ENCODE data around the gene ERBIN. TPM values are rescaled to one million over a fixed set of nuclear protein-coding genes. Genes with fewer than 3 reads are reported as not detected.

Gene ERBIN
- total and polyA plus RNA-seq, 9 of the 15 experiments (the other 6 are each of a cell fraction or from before 2014, with no cell fraction given) = 11.9 to 72.8 (median 41.7) TPM

DNA sequence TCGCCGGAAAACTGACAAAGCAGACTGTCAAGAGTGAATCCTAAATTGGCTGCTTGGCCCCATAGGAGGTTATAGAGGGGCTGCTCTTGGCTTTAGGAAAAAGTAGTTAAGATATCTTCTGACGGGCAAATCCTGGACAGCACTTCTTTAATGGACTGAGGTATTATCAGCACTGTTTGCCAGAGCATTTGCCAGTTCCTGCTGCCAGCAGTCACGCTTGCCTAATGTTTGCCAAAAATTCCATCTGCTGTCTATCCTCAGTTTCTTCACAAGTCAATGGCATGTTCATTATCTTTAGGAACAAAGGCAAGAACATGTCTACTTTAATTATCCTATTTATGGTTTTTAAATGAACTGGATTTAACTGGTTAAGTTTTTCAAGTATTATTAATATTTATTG is 191.9 kb downstream of the ERBIN start:
- Histone ChIP-seq H3K79me2 (ENCODE audit: control insufficient read depth, insufficient read depth, low read length) (no peaks in the 10 kb centered on the region), H3K9me1 (ENCODE audit: control insufficient read depth, insufficient read depth, low read length) (no peaks in the 10 kb centered on the region), H3K9me3 (replicated peaks; ENCODE audit: control insufficient read depth, insufficient read depth, low read depth, low read length) (no peaks in the 10 kb centered on the region), H3K36me3 (ENCODE audit: control insufficient read depth, insufficient read depth, low read length) (no peaks in the 10 kb centered on the region), H4K20me1 (replicated peaks; ENCODE audit: control insufficient read depth, insufficient read depth, low read length) (no peaks in the 10 kb centered on the region), H3K4me3 (no peak overlapping the region), H3K27me3 (ENCODE audit: control insufficient read depth in 2 of 2, insufficient read depth in 2 of 2, low read length in 2 of 2) (no peaks in the 10 kb centered on the region), H3K9ac (ENCODE audit: insufficient read depth in 1 of 2, low read depth in 2 of 2, low read length in 2 of 2) (no peak overlapping the region), H3K27ac (ENCODE audit: extremely low read depth, low read depth, low read length) (no peak overlapping the region), H3K4me1 (replicated peaks in 1 of 2; ENCODE audit: control insufficient read depth in 2 of 2, insufficient read depth in 2 of 2, low read length in 2 of 2) (no peaks in the 10 kb centered on the region), H2AFZ (ENCODE audit: low read depth, low read length) (no peak overlapping the region), H3K4me2 (ENCODE audit: insufficient read depth, low read length) (no peak overlapping the region)
- FAIRE-seq = no peak
- TF ChIP-seq NCOA1 (IDR thresholded peaks at IDR 0.05; ENCODE audit: low read depth) = no peak
- no peak for TF ChIP-seq ZBTB26 (CRISPR knock-in tag; IDR thresholded peaks at IDR 0.05)
- no peak for TF ChIP-seq HEY1 (CRISPR knock-in tag; IDR thresholded peaks at IDR 0.05; ENCODE audit: borderline replicate concordance)
- TF ChIP-seq CTBP1 (IDR thresholded peaks at IDR 0.05; ENCODE audit: borderline replicate concordance) = no peak
- TF ChIP-seq EWSR1 (IDR thresholded peaks at IDR 0.05; ENCODE audit: borderline replicate concordance, low read depth, partially characterized antibody) = no peak
- no peak for TF ChIP-seq TSC22D4 (tag; IDR thresholded peaks at IDR 0.05)
- TF ChIP-seq ZSCAN32 (CRISPR knock-in tag; IDR thresholded peaks at IDR 0.05) = no peak
- TF ChIP-seq IRF1 (CRISPR knock-in tag; IDR thresholded peaks at IDR 0.05; ENCODE audit: borderline replicate concordance) = no peak
- TF ChIP-seq ERF (CRISPR knock-in tag; IDR thresholded peaks at IDR 0.05) = no peak
- TF ChIP-seq CBFA2T3 (IDR thresholded peaks at IDR 0.05) = no peak
- TF ChIP-seq SMAD2 (IDR thresholded peaks at IDR 0.05; ENCODE audit: low read depth, low read length) = no peak
- no peak for TF ChIP-seq HNRNPUL1 (IDR thresholded peaks at IDR 0.05; ENCODE audit: low read length)
- no peak for TF ChIP-seq SRSF7 (optimal IDR thresholded peaks at IDR 0.05; ENCODE audit: low read depth, low read length)
- TF ChIP-seq, protein P1, sequence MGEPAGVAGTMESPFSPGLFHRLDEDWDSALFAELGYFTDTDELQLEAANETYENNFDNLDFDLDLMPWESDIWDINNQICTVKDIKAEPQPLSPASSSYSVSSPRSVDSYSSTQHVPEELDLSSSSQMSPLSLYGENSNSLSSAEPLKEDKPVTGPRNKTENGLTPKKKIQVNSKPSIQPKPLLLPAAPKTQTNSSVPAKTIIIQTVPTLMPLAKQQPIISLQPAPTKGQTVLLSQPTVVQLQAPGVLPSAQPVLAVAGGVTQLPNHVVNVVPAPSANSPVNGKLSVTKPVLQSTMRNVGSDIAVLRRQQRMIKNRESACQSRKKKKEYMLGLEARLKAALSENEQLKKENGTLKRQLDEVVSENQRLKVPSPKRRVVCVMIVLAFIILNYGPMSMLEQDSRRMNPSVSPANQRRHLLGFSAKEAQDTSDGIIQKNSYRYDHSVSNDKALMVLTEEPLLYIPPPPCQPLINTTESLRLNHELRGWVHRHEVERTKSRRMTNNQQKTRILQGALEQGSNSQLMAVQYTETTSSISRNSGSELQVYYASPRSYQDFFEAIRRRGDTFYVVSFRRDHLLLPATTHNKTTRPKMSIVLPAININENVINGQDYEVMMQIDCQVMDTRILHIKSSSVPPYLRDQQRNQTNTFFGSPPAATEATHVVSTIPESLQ (CRISPR knock-in tag; IDR thresholded peaks at IDR 0.05) = no peak
- no peak for TF ChIP-seq MEF2D (tag; conservative IDR thresholded peaks at IDR 0.05; ENCODE audit: low read depth)
- no peak for TF ChIP-seq HSF4 (CRISPR knock-in tag; IDR thresholded peaks at IDR 0.05; ENCODE audit: borderline replicate concordance)
- WGBS (ENCODE audit: insufficient coverage, low coverage, missing lambda C conversion rate) = 68% methylated on average over 4 of the region's 4 CpGs
- in situ Hi-C loops (cut with MboI) = no loop called here
- no TSS peak for BruUV-seq (replicated peaks)
- ChIA-PET CTCF (ENCODE audit: low intra/inter-chr PET ratio) (no interaction called here), POLR2A (no interaction called here)
- DNase-seq (ENCODE audit: extremely low read depth in 1 of 4, low spot score in 3 of 4) = no peak
- ATAC-seq = no peak
- intact Hi-C loops (cut with micrococcal nuclease) = no loop called here

All from K562 (cell line).